Measurements from ENCODE around the gene PACS1.
"Not testable (repeated sequence)": the region's sequence is repeated elsewhere in the genome, so short reads cannot be mapped to it uniquely, and the experiment has no call there.

Gene PACS1

GRCh38 chr11:66262696-66263095 is 192.6 kb downstream of the PACS1 start:
- DNase-seq: no peak

DNA sequence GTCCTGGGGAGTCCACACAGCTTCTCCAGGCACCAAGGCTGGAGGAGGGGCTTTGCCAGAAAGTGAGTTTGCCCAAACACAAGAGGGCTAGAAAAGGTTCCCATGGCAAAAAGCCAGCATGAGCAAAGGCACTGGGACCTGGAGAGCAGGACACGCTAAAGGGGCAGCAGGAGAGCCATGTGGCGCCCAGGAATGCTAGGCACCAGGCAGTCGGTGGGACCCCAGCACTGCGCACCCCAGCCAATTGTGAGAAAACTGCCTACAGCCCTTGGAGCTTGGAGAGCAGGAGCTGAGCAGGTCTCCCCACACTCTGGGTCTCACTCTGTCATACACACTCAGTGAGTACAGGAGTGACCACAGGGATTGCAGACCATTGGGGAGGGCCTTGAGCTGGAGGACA is 193.2 kb downstream of the PACS1 start:
- DNase-seq: no peak

- DNase-seq: no peak
These were observed 193.7 kb downstream of the PACS1 start for GRCh38 chr11:66263785-66264184.

- DNase-seq: no peak
These were observed 194.3 kb downstream of the PACS1 start for GRCh38 chr11:66264383-66264782.

DNA sequence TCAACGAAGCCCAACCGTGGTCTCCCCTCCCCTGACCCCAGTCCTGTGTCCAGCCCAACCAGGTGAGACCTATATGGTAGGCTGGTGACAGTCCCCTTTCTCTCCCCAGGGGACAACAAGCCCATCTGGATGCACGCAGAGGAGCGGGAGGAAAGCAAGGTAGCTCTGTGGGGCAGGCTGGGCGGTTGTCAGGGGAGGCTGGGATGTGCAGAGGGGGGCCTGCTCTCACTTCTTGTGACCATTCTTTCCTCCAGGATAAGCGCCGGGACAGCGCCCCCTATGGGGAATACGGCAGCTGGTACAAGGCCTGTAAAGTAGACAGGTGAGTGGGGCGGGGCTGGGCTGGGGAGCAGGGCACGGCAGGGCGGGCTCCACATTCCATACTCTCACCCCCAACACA is 194.8 kb downstream of the PACS1 start:
- peak in 1 of 3 donors; percentile 41 for DNase-seq

DNA sequence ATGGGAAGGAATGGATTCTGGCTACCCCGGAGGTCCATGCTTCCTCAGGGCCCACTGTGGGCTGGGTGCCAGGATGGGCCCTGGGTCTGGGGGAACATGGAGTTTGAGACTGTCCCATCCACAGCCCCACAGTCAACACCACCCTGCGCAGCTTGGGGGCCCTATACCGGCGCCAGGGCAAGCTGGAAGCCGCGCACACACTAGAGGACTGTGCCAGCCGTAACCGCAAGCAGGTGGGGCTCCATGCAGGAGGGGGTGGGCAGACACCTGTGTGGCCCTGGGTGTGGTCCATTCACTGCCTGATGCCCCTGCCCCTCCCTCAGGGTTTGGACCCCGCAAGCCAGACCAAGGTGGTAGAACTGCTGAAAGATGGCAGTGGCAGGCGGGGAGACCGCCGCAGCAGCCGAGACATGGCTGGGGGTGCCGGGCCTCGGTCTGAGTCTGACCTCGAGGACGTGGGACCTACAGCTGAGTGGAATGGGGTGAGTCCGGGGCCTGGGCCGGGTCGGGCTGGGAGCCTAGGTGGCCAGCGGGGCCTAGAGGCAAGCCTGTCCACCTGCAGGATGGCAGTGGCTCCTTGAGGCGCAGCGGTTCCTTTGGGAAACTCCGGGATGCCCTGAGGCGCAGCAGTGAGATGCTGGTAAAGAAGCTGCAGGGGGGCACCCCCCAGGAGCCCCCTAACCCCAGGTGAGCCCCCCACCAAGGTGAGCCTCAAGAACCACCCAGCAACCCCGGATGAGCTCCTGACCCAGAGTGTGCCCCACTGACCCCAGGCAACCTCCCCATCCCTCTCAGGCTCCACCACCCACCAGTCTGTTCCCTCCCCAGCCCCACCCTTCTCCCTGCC is 195.7 kb downstream of the PACS1 start:
- no peak for DNase-seq

DNA sequence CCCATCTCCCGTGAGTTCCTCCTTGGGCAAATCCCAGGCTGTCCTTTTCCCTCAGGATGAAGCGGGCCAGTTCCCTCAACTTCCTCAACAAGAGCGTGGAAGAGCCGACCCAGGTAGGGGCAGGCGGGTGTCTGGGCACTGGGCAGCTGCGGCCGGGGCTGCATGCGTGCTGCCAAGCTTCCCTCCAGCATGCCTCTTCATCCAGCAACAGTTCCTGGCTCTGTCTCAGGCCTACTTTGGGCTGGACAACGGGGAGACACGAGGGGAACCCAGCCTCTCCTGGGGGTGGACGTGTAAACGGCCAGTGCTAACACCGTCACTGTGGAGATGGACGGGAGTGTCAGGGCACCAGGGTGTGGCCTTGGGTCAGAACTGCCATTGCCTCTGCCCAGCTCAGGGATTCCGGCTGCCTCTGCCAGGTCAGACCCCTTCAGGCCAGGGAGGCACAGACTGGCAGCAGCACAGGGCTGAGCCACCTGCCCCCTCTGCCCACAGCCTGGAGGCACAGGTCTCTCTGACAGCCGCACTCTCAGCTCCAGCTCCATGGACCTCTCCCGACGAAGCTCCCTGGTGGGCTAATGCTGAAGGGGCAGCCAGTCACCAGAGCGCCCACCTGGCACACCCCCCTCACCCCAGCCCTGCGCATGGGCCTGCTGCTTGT is 196.4 kb downstream of the PACS1 start:
- no peak for DNase-seq

DNA sequence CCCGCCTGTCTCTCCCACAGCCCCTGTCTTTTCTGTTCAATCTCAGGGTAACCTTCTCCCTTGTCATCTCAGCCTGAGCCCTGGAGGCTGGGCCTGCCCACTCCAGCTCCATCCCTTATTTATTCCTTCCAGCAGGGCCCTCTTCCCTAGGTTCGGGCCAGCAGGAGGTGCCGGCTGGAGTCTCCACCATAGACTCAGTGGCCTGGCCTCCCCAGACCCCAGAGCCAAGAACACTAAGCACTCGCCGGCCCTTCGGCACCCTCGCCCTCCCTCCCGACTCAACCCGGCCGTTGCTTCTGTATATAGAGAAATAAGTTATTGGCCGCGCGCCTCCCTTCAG is 196.9 kb downstream of the PACS1 start:
- DNase-seq: no peak

GRCh38 chr11:66267379-66268243 is 197.5 kb downstream of the PACS1 start:
- peak; percentile 85 to 96 (median 91) for DNase-seq

DNA sequence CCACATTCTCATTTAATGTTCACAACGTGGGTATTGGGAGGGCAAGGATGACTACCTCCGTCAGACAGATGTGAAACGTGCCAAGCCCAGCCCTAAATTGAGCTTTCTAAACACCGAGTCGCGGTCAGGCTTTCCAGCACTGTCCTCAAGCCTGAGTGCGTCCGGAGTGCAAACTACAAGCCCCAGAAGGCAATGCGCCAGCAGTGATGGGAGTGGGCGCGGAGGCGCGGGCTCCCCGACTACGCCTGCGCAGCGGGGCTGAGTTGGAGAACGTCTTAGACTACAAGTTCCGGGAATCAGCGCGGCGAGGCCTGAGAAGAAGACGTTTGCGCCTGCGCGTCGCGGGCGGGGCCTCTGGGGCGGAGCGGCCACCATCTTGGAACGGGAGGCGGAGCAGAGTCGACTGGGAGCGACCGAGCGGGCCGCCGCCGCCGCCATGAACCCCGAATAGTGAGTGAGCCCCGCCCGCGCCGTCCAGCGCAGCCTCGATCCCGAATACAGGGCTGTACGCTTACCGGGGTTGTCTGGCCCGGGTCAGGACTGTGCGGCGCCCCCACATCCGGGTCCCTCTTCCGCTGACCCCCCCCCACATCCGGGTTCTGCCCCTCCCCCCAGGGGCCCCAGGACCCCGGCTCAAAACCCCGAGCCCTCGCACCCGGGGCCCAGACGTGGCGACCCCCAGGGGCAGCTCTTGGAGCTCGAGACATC is 198.3 kb downstream of the PACS1 start, which contains the start of gene RAB1B:
Gene RAB1B, plus strand, starts transcription at position 396 of the 708 bp plus-strand sequence. Its CDS starts 41 bp downstream, at position 437.
- peak; percentile 100 for DNase-seq

DNA sequence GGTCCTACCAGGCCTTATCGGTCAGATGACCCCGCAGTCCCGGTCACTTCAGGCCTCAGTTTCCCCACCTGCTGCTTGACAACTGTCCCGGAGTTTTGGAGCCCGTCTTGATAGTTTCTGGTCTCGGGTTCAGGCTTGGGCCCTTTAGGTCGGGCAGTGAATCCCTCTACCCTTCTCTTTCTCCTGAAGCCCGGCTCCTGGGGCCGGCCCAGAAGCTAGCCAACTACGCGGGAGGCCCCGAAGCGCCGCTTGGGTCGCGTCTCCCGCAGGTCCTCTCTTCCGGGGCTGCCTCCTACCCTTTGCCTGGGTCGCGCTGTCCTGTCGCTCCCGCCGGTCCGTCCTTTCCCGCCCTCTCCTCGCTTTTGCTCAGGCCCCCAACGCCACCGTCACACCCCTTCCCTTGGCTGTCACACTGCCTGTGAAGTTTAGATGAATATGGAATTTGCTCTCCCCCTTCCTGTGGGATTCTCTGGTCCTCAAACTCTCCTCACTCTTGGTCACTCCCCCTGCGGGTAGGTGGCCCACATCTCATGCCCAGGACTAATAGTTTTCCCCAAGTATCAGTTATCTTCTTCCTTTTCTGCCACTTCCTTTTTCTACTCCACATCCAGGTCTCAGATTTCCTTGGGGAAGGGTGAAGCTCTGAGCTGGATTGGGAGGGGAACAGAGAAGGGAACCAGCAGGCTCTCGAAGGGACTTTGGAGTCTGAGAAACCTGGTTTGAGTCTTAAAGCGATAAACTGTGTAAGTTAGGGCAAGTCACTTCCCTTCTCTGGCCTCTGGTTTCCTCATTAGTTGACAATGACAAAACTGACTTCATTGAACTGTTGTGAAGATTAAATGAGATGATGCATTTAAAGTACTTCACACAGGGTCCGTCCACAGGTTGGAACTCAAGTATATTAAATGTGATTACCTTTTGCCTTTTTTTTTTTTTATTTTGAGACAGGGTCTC is 199.2 kb downstream of the PACS1 start:
- DNase-seq: peak; percentile 44 to 56 (median 53)

GRCh38 chr11:66271816-66272215 is 201.7 kb downstream of the PACS1 start:
- no peak for DNase-seq

DNA sequence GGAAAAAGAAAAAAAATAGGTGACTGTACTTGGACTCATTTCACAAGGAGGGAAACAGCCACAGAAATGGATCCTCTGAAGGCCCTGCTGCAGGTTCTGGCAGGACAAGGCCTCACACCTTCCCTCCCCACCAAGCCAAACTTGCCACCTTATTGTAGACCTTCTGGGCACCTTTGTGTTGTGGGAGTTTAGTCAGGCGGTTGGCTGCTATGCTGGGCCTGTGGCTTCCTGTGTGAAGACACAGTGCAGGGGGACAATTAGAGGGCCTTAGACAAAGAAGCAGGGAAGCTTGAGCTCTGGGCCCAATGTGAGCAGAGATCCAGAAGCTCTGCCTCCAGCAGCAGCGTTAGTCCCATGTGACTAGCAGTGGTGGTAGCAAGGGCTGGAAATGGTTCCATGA is 202.5 kb downstream of the PACS1 start:
- no peak for DNase-seq

GRCh38 chr11:66274219-66274618 is 204.1 kb downstream of the PACS1 start:
- no peak for DNase-seq

DNA sequence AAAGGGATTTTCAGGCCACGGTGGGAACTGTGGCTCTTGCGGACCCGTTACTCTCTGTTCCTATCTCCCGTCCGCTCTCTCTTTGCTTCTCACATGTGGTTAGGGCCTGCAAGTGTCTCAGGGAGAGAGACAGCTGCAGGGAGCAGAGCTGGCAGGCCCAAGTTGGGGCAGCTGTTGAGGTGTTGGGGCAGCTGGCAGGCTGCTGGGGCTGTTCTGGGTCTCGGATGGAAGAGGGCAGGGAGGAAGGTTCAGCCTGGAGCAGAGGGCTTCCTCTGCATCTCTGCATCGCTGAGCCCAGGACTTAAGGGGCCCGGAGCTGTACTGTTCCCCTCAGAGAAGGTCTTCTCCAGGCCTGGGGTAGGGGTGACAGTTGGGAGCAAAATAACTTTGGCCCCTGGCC is 205.3 kb downstream of the PACS1 start:
- no peak for DNase-seq

- no peak for DNase-seq
These were observed 206.0 kb downstream of the PACS1 start for GRCh38 chr11:66275984-66276612.

DNA sequence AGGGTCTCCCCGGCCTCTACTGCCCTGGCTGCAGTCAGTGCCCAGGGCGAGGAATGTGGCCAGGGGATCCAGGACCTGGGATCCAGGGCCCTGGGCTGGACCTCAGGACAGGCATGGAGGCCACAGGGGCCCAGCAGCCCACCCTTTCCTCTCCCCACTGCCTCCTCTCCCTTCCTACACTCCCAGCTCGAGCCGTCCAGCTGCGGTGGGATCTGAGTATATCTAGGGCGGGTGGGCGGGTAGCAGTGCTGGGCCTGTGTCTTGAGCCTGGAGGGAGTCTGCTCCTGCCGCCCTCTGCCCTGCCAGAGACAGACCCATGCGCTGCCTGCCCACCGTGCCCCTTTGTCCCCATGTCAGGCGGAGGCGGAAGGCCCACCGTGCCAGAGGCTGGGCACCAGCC is 206.5 kb downstream of the PACS1 start:
- DNase-seq: not testable (repeated sequence)

DNA sequence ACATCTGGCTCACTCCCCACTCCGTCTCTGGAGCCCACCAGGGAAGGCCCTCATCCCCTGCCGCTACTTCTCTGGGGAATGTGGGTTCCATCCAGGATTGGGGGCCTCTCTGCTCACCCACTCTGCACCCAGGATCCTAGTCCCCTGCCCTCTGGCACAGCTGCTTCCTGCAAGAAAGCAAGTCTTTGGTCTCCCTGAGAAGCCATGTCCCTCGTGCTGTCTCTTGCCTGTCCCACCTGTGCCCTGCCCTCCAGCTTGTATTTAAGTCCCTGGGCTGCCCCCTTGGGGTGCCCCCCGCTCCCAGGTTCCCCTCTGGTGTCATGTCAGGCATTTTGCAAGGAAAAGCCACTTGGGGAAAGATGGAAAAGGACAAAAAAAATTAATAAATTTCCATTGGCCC is 207.0 kb downstream of the PACS1 start:
- DNase-seq: not testable (repeated sequence)

DNA sequence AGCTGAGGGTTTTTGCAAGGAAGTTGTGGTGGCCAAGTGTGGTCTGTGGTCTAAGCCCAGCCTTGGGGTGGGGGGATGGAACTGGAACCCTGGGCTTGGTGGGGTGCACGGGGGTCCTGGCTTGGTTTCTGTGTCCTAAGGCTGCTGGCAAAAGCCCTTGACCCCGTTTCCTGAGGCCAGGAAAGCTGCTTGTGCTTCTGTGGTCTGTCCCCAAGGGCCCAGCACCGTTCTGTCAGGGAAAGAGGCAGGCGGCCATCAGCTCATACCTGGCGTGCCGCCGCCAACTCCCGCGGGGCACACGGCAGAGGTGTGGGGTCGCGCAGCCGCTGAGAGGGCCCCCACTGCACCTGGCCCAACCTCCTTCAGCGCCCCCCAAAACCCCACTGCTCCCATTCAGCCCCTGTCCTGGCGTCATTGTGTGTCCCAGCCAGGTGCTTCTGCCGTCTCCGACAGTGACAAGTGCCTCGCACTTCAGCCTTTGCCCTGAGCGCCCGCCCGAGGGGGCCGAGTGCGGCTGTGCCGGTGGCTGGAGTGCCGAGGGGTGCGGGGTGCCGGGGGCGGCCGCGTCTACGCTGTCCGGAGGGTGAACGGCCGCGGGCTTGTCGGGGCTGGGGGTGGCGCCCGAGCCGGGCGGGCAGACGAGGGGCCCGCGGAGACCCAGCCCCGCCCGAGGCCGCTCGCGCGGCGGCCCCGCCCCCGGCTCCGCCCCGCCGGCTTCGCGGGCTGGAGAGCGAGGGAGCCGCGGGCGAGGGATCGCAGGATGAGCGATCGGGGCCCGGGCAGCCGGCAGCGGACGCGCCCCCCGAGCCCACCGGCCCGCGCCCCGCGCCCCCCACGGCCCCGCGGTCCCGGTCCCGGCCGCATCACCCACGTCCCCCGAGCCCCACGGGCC is 207.6 kb downstream of the PACS1 start, which contains the start of gene CNIH2:
Gene CNIH2, plus strand, starts transcription at position 705 of the 892 bp plus-strand sequence. CDS start 282 bp downstream, outside the sequence.
- DNase-seq: peak; percentile 31 to 69 (median 44)
